ENCODE measurements around the gene KRTAP3-2.

DNA sequence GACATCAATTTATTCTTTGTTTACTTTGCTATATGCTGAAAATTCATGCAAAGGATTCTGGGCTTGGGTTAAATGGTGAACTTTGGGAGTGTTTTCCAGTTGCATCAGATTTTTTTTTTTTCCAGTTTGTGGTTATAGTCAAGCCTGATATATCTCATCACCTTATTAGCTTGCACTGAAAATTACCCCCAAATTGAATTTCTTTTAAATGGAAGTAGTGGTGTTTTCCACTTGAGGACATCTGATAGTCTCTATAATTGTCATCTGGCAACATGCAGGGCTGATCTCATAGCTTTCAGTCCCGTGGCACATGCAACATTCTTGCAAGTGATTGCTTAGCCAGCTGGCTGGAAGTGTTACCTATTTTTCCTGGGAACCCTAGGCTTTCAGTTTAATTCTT is 13.9 kb upstream of the KRTAP3-2 start:
- TF ChIP-seq, protein P1, sequence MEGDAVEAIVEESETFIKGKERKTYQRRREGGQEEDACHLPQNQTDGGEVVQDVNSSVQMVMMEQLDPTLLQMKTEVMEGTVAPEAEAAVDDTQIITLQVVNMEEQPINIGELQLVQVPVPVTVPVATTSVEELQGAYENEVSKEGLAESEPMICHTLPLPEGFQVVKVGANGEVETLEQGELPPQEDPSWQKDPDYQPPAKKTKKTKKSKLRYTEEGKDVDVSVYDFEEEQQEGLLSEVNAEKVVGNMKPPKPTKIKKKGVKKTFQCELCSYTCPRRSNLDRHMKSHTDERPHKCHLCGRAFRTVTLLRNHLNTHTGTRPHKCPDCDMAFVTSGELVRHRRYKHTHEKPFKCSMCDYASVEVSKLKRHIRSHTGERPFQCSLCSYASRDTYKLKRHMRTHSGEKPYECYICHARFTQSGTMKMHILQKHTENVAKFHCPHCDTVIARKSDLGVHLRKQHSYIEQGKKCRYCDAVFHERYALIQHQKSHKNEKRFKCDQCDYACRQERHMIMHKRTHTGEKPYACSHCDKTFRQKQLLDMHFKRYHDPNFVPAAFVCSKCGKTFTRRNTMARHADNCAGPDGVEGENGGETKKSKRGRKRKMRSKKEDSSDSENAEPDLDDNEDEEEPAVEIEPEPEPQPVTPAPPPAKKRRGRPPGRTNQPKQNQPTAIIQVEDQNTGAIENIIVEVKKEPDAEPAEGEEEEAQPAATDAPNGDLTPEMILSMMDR (IDR thresholded peaks at IDR 0.05), result no peak
- TF ChIP-seq, protein P2, sequence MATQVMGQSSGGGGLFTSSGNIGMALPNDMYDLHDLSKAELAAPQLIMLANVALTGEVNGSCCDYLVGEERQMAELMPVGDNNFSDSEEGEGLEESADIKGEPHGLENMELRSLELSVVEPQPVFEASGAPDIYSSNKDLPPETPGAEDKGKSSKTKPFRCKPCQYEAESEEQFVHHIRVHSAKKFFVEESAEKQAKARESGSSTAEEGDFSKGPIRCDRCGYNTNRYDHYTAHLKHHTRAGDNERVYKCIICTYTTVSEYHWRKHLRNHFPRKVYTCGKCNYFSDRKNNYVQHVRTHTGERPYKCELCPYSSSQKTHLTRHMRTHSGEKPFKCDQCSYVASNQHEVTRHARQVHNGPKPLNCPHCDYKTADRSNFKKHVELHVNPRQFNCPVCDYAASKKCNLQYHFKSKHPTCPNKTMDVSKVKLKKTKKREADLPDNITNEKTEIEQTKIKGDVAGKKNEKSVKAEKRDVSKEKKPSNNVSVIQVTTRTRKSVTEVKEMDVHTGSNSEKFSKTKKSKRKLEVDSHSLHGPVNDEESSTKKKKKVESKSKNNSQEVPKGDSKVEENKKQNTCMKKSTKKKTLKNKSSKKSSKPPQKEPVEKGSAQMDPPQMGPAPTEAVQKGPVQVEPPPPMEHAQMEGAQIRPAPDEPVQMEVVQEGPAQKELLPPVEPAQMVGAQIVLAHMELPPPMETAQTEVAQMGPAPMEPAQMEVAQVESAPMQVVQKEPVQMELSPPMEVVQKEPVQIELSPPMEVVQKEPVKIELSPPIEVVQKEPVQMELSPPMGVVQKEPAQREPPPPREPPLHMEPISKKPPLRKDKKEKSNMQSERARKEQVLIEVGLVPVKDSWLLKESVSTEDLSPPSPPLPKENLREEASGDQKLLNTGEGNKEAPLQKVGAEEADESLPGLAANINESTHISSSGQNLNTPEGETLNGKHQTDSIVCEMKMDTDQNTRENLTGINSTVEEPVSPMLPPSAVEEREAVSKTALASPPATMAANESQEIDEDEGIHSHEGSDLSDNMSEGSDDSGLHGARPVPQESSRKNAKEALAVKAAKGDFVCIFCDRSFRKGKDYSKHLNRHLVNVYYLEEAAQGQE (IDR thresholded peaks at IDR 0.05; ENCODE audit: insufficient read depth in 1 of 2, low read depth in 2 of 2, low read length in 1 of 2), result no peak
- no peak for TF ChIP-seq TCF7L2 (IDR thresholded peaks at IDR 0.05; ENCODE audit: low read depth, low read length)
